GM18870 (cell line): ENCODE results near the gene BCAS4.
"Not testable (repeated sequence)": the region's sequence is repeated elsewhere in the genome, so short reads cannot be mapped to it uniquely, and the experiment has no call there.

Source experiments
- ATAC-seq: cut with Tn5 transposase; IDR thresholded peaks from one replicate; pipeline ENCODE4 v1.9.1; 2021; ENCODE audit warnings: moderate library complexity; ENCODE audit not compliant: unreplicated experiment

BCAS4 gene

GRCh38 chr20:50794846-50795634, at the start of gene BCAS4:
Gene BCAS4, plus strand, starts transcription at chr20:50795061. Its CDS starts 23 bp downstream, at chr20:50795084.
- ATAC-seq: no peak

DNA sequence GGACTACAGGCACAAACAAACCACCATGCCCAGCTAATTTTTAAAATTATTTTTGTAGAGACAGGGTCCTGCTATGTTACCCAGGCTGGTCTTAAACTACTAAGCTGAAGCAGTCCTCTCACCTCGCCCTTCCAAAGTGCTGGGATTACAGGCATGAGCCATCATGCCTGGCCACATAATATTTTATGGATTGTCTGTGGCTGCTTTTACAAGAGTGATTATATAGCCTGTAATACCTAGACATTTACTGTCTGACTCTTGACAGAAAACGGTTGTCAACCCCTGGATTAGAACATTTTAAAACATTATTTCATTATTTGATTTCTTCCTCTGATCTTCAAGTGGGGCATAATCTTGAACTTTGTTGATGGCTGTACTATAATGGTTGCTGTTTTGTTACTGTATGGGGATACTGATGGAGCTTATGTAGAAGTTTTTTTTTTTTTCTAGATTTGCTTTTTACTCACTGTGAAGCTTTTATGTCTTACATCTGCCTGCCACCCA, 49.2 kb upstream of the BCAS4 start:
- no peak for ATAC-seq

- ATAC-seq: no peak
Measured at GRCh38 chr20:50746138-50746940, 48.5 kb upstream of the BCAS4 start.

- no peak for ATAC-seq
Measured at GRCh38 chr20:50747275-50747674, 47.6 kb upstream of the BCAS4 start.

- no peak for ATAC-seq
Measured at GRCh38 chr20:50750145-50750671, 44.7 kb upstream of the BCAS4 start.

DNA sequence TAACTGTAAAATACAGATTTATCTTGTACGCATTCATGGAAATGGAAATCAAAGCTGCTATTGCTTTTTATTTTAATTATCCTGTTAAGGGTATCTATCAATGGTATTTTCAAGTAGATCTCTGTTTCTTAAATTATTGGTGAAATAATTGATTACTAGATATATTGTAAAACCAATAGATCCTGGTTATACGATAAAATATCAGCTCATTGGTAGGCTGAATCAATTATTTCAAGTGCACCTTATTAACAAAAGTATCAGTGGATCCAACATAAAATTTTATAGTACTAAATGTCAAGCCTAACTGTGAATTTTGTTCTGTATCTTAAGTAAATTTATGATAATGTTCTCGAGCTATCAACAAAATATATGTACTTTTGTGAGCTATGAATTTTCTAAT, 41.7 kb upstream of the BCAS4 start:
- ATAC-seq: no peak

DNA sequence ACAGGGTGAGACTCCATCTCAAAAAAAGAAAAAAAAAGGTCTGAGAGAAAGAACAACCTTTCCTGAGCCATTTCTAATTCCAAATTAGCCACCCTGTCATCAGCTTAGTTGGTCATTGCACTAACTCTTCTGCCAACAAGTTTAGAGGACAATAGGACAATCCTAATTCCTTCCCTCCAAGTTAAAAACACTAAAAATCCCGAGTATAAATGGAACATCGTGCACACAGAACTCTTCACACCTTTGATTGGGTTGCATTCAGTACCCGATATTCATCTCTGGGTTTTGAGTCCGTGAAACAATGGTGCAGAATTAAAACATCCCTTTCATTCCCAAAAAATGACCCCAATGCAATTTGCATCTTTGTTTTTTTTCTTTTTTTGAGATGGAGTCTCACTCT, 40.4 kb upstream of the BCAS4 start:
- ATAC-seq: no peak

DNA sequence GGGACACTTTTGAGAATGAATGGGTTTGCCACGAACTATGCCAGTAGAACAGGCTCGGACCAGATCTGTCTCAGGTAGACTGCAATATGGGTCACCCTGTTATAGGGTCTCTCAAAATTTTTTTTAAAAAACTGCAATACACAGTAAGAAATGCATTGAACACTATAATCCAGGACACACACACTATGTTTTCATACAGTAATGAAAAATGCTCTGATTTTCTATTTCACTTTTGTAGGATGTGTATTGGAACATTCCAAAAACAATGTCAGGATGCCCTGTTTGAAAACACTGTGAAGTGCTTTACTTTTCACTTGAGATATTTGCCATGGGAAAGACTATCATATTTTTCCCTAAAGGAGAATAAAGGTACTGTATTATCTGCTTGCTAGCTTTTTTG, 38.4 kb upstream of the BCAS4 start:
- no peak for ATAC-seq

- ATAC-seq: no peak
Measured at GRCh38 chr20:50758469-50758868, 36.4 kb upstream of the BCAS4 start.

- no peak for ATAC-seq
Measured at GRCh38 chr20:50758992-50759391, 35.9 kb upstream of the BCAS4 start.

DNA sequence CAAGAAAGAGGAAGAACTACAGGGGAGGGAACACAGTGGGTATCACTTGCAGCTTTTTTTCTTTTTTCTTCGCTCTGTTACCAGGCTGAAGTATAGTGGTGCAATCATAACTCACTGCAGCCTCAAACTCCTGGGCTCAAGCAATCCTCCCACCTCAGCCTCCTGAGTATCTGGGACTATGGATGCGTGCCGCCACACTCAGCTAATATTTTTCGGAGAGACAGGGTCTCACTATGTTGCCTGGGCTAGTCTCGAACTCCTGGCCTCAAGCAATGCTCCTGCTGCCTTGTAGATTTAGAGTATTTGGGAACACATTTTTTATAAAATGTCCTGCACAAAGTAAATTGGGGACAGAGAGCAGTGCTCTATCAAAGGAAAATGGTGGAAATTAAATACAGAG, 35.2 kb upstream of the BCAS4 start:
- ATAC-seq: no peak

GRCh38 chr20:50762045-50762422, 32.8 kb upstream of the BCAS4 start:
- ATAC-seq: no peak

DNA sequence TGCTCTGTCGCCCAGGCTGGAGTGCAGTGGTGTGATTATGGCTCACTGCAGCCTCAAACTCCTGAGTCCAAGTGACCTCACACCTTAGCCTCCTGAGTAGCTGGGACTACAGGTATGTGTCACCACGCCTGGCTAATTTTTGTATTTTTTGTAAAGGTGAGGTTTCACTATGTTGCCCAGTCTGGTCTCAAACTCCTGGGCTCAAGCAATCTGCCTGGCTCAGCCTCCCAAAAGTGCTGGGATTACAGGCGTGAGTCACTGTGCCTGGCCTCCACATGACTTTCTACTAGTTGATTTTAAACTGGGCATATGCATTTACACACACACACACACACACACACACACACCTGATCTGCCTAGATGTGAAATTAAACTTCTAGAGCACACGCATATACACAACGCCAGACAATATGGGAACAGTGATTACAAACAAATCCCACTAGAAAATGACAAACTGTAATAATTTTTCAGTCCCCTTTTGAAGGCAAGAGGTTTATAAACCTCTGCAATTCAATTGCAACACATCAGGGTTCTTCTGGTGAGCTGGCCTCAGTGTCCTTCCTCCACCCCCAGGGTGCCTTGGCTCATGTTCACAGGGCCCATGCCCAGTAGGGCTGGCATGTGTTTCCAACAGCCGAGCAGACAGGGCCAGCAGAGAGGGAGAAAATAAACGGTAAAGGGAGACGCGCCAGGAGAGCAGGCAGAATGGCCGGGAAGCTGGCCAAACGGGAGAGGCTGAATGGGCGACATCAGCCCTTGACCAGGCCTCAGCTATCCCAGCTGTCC, 32.2 kb upstream of the BCAS4 start:
- no peak for ATAC-seq

DNA sequence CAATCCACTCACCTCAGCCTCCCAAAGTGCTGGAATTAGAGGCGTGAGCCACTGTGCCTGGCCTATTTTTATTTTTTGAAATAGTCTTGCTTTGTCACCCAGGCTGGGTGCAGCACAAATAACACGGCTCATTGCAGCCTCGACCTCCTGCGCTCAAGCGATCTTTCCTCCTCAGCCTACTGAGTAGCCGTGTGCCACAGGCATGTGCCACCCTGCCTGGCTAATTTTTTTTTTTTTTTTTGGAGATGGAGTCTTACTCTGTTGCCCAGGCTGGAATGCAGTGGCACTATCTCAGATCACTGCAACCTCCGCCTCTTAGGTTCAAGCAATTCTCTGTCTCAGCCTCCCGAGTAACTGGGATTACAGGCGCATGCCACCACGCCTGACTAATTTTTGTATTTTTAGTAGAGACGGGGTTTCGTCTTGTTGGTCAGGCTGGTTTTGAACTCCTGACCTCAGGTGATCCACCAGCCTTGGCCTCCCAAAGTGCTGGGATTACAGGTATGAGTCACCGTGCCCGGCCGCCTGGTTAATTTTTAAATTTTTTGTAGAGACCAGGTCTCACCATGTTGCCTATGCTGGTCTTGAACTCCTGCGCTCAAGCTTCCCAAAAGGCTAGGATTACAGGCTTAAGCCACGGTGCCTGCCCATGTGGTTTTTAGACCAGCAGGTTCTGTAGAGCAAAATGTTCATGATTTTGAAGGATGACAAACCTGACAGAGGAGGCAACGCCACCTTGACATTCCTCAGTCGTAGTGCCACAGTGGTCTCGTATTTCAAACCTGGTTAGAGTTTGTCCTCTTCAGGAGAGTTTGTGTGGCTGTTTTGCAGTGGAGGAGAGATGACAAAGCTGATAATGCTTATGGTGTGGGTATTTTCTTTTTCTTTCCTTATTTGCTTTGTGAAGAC, 31.1 kb upstream of the BCAS4 start:
- not testable (repeated sequence) for ATAC-seq

- not testable (repeated sequence) for ATAC-seq
Measured at GRCh38 chr20:50765251-50765650, 29.6 kb upstream of the BCAS4 start.

- no peak for ATAC-seq
Measured at GRCh38 chr20:50765674-50766073, 29.2 kb upstream of the BCAS4 start.

DNA sequence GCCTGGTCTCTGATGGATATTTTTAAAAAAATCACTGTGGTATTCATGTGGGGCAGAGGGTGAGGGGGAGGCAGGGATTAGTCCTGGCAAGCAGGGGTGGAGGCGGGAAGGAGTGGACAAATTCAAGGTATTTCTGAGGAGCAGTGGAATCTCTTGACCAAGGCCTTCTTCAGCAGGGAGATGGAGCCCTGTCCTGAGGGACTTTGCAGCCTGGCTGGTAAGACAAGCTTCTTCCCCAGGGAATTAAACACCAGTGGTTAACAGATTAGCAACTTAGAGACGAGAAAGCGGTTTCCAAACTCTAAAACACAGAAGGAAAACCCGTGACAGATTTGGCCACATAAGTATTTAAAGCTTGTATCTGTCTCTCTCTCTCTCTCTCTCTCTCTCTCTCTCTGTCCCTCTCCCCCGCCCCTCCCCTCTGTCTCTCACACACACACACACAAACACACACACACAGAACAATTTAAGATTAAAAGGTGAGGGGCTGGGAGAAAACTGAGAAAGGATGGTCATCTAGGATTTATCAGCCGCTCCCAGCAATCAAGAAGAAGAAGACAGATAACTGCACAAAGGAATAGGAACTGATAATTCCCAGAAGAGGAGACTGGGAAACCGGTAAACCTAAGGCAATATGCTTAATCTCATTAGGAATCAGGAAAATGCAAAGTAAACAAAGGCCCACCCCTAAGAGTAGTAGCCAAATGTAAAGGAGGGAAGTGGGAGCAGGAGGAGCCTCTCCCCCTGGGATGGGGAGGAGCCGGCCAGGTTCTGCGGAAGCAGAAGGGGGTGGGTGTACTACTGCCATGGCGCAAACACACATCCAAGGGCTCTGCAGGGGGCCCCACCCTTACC, 27.7 kb upstream of the BCAS4 start:
- ATAC-seq: not testable (repeated sequence)

- not testable (repeated sequence) for ATAC-seq
Measured at GRCh38 chr20:50768991-50769390, 25.9 kb upstream of the BCAS4 start.

- not testable (repeated sequence) for ATAC-seq
Measured at GRCh38 chr20:50769551-50770085, 25.2 kb upstream of the BCAS4 start.
